ENCODE measurements around the gene AGO3. TPM values are rescaled to one million over a fixed set of nuclear protein-coding genes. Genes with fewer than 3 reads are reported as not detected.
"Not testable (repeated sequence)": the region's sequence is repeated elsewhere in the genome, so short reads cannot be mapped to it uniquely, and the experiment has no call there.

AGO3 gene
- polyA plus RNA-seq, 4 donors: 8.4 to 17.0 (median 13.3) TPM

DNA sequence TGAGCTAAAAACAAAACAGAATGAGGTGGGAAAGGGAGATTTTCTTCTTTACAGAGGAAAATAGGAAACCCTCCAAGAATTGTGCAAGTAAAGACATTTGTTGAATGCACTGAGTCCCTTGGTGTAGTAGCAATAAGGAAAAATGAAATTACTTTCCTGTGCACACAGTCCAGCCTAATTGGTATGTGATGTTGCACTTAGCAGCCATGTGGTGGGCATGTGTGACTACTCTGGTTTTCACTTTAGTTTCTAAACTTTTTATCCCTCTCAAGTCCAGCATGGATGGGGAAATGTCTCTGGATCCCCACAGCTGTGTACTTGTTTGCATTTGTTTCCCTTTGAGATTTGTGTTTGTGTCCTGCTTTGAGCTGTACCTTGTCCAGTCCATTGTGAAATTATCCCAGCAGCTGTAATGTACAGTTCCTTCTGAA lies 7.1 kb upstream of the AGO3 start:
- DNase-seq (ENCODE audit: low read depth in 4 of 4, low spot score in 2 of 4): no peak

DNA sequence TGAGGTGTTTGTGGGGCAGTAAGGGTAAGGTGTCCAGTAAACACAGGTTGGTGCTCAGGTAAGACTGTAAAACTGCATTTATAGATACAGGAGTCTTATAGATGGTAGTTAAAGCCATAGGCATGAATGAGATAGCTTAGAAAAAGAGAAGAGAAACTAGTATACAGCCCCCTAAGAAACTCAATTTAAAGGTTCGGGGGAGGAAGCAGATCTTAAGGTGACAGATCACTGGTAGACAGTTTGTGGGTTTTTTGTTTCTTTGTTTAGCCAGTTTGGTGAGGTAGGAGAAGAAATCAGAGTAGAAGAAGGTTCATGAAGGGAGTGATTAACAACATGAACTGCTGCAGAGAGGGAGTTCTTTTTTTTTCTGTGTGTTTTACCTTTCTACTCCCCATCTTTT lies 6.1 kb upstream of the AGO3 start:
- DNase-seq (ENCODE audit: low read depth in 4 of 4, low spot score in 2 of 4): no peak

DNA sequence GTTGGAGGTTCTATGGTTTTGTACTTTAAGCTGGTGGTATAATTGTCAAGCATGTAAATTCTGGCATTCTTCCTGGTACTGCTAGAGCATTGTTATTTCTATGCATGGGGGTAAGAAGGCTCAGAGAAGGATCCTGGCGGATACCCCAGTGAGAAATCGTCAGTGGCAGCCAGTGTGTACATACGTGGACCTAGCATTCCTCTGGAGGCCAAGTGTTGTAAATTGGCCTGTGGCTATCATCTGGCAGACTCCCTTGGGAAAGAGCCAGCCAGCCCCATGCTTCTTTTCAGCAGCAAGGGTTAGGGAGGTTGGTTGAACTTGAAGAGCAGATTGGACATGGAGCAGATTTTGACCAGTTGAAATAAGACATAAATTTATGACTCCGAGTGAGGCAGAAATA lies 5.2 kb upstream of the AGO3 start:
- DNase-seq (ENCODE audit: low read depth in 4 of 4, low spot score in 2 of 4): no peak

DNA sequence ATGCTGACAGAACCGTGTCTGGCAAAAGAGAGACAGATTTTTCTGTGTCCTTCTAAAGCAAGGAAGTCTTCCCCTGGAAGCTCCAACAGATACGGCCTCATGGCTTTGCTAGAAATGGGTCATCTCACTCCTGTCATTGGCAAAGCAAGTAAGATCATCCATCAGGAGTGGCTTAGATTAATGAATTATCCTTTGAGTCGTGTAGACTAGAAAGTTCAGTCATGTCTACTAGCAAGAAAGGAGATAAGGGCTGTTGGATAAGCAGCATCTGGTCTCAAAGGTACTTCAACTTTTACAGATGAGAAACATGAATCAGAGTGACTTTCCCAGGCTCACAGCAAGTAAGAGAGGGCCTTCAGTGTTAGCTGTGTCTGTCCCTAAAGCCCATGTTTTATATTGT lies 3.4 kb upstream of the AGO3 start:
- no peak for DNase-seq (ENCODE audit: low read depth in 4 of 4, low spot score in 2 of 4)

DNA sequence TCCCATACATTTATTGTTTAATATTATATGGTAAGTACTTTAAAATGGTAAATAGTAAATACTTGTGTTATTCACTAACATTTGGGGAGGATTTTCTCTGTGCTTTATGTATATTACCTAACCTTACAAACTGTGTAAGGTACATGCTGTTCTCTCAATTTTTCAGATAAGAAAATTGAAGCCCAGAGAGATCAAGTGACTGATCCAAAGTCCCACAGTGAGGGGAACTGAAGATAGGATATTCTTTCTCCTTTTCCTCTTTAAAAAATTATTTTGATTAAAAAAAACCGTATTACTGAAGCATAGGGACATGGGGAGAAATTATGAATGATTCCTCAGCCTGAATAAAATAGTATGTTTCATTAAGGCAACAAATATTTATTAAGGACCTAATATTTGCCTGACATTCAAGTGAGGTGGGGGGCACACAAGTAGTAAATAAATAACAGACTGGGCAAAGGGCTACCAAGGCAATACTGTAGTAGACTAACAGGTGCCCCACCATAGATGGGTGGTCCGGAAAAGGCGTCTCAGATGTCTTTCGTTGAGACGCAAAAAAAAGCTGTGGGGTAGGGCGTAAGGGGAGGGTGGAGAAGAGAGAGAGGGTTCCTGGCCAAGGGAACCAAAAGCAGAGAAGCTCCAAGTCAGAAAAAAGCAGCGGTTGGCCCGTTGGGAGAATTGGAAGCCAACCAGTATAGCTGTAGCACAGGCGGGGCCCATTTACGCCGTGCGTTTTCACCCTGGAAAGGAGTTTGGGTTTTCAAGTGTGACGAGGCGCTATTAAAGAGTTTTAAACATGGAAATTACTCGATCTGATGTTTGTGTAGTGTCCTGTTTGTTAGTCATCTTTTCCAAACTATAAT lies 944 bp upstream of the AGO3 start:
- DNase-seq (ENCODE audit: low read depth in 4 of 4, low spot score in 2 of 4): peak in 2 of 4 donors; percentile 24 to 48

DNA sequence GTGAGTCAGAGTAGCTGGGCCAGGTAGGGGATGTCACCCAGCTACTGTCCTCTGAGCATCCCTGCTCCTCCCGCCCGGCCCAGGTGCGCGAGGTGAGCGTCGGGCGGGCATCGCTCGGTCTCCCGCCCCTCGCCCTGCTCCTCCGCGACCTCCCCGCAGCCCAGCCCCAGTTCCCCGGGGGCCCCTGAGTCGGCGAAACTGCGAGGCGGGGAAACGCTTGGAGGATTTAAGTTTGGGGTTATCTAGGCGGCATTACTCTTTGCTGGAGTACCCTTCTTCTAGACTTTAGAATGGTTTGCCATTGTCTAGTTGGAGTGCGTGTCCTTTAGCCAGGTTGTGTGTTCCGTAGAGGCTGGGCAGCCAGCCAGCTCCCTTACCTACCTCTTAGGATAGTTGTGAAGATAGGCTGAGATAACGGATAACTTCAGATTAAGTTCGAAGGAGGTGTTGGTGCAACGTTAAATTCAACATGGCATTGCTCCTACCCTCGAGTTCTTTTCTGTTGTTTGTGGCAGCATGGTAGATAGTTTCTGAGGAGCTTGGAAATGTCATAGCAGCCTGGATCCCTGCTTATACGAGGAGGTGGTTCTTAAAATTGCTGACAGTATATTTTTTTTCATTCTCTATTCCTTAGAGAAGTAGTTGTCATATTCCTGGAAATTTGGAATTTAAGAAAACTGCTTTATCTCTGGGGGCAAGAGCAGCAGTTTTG lies 697 bp downstream of the AGO3 start:
- peak in 3 of 4 donors; percentile 14 to 45 (median 15) for DNase-seq (ENCODE audit: low read depth in 4 of 4, low spot score in 2 of 4)

DNA sequence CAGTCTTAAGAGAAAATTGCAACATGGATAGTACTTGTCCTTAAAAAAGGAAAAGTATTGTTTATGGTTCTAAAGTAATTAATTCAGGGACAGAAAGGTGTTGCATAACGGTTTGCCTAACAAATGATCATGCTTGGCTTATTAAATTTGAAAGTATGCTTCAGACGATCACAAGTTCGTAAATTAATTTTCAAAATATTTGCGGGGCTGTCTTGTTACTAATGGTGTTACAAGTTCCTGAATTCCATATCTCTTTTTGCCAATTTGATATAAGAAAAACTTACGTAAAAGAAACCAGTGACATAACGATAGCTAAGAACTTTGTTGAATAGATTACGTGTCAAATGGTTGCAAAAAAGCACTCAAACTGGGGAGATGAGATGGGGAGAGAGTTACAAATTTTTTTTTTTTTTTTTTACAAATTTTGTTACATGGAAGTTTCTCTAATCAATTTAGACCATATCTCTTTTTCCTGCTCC lies 1.3 kb downstream of the AGO3 start:
- DNase-seq (ENCODE audit: low read depth in 4 of 4, low spot score in 2 of 4): no peak

DNA sequence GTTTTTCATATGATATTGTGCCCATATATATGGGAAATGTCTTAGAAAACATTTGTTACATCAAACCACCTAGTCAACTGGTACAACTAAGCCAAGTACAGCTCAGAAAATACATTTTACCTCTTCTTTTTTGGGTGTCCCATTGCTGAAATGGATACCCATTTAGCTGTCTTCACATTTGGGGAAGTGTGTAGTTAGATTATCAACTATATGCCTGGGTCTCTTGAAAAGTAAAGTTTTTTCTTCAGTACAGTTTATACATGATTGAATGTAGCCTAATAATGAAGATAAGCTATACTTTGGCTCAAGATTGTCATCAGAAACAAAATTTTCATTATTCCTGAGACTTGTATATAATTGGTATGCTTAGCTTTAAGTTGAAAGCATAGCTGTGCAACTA lies 2.0 kb downstream of the AGO3 start:
- no peak for DNase-seq (ENCODE audit: low read depth in 4 of 4, low spot score in 2 of 4)

DNA sequence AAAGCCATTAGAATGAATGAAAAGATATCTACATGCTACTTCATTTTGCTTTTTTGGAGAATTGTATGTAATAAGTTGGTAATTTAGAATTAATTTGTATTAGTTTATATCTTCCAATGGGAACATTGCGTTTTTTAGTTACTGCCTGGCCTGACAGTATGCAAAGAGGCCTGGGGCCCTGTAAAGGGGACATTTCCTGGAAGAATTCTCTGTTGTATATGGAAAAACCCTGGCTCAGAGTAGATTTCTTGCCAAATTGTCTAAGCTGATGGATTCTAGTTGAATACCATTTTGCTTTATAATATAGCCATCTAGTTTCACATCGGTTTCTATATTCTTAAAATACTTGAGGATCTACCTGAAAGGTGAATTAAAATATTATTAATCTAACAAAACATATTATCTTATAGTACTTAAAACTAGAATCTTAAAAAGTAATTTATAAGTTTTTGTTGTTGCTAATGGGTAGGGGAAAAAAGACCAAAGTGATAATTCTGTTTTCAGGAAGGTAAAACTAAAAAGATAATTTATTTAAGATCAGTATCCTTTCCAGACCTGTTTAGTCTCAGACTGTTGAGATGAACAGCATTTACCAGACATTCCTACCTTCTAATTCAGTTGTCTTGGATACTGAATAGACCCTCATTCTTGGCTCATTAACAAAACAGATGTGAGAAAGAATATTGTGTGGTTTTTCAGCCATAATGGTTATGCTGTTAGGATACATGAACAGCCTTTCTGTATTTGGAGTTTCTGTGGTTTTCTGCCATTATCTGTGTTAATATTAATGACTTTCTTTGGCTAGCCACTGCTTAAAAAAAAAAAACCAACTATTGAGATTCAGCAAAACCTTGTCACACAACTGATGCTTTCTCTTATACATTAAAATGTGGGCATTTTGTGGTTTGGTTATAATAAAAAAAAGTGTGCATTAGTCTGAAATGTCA lies 4.8 kb downstream of the AGO3 start:
- peak; percentile 27 to 48 (median 34) for DNase-seq (ENCODE audit: low read depth in 4 of 4, low spot score in 2 of 4)

DNA sequence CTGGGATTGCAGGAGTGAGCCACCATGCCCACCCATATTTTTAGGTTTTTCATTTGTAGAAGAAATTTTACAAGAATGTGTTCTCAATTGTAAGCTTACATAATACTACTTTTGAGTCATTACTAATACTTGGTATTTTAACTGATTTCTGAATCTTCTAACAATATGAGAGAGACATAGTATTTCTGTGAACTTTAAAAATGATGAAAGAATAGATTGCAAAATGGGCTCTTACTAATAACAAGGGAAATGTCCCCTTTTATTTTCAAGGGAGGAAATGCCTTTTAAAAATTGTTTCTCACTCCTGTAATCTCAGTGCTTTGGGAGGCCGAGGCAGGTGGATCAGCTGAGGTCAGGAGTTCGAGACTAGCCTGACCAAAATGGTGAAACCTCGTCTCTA lies 5.9 kb downstream of the AGO3 start:
- DNase-seq (ENCODE audit: low read depth in 4 of 4, low spot score in 2 of 4): no peak

DNA sequence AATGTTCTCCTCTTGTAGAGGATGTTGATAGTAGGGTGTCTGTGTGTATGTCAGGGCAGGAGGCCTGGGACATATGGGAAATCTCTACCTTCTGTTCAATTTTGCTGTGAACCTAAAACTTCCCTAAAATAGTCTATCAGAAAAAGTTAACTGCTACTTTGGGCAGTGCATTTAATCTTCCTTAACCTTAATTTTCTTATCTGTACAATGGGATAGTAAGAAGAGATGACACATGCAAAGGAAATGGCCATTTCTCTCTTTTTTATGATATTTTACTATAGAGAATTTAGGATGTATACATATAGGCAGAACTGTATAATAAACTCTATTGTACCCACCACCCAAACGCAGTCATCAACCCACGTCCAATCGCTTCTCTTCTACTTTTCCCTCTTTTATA lies 8.6 kb downstream of the AGO3 start:
- DNase-seq (ENCODE audit: low read depth in 4 of 4, low spot score in 2 of 4): no peak

DNA sequence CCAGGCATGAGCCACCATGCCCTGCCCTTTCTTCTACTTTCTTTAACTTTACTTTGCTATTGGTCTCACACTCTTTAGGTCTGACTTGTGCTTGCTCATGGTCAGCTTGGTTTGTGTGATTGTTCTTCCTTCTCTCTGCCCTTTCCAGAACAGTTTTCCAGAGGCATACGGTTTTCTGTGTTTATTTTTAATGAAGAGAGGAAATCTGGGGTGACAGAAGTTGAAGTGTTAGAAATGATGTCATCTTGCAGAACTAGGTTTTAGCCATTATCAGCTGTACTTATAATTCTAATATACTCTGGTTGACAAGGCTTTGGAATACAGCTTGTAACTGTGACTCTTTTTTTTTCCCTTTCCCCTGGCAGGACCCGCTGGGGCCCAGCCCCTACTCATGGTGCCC lies 14.4 kb downstream of the AGO3 start:
- DNase-seq (ENCODE audit: low read depth in 4 of 4, low spot score in 2 of 4): no peak

DNA sequence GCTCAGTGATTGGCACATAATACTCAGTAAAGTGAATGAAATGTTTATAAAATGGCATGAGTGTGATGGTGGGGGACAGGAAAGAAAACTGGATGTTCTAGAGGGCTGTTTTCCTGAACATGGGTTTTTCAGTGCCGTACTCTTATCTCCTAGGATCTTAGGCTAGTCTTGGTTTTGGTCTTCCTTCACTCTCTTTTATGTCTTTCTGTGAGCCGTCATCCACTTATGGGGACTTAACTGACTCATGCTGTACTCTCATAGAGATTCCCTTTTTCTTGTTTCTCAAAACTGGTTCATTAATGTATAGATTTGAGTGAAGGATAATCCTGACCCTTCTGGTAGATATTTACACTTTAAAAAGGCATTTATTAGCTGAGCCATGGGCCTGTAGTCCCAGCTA lies 16.6 kb downstream of the AGO3 start:
- no peak for DNase-seq (ENCODE audit: low read depth in 4 of 4, low spot score in 2 of 4)

DNA sequence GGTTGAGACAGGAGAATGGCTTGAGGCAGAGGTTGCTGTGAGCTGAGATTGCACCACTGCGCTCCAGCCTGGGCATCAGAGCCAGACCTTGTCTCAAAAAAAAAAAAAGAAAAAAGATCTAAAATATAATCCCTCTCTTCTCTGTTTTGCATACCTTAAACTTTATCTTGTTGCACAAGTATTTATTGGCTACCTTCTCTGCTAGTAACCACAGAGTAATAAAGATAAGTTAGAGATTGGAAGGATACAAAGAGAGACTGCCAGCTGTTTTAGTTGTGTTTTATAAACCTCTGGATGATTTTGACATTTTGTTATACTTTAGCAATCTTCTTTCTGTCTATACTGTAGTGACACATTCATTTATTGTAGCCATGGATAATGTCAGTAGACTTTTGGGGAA lies 27.7 kb downstream of the AGO3 start:
- no peak for DNase-seq (ENCODE audit: low read depth in 4 of 4, low spot score in 2 of 4)

DNA sequence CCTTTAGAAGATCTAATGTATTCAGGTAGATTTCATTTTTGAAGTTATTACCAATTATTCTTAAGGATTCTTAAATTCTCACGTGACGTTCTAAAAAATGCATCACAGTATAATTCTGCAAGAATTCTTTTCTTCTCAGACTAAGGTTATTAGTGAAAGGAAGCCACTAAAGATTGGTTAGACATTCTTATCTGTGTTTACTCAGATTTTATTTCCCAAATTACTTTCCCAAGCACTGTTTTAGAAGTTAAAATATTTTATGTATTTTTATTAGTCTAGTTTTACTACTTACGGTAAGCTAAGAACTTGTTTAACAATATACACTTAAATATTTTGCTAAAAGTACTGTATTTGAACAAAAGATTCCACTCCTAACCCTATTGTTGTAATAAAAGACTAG lies 28.4 kb downstream of the AGO3 start:
- no peak for DNase-seq (ENCODE audit: low read depth in 4 of 4, low spot score in 2 of 4)

DNA sequence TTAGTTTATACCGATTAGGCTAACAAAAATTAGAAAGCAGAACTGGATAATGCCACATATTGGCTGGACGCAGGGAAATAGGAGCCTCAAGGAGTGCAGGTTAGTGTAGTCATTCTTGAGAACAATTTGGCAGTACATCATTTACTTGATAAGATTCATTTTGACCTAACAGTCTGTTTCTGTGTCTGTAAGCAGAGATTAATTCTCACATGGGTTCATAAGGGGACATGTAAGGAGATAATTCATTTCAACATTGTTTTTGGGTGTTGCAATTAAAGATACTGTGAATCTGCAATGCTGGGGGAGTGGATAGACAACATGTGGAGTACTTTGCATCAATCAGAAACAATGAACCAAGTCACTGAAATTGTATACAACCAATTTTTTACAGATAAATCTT lies 32.0 kb downstream of the AGO3 start:
- no peak for DNase-seq (ENCODE audit: low read depth in 4 of 4, low spot score in 2 of 4)

DNA sequence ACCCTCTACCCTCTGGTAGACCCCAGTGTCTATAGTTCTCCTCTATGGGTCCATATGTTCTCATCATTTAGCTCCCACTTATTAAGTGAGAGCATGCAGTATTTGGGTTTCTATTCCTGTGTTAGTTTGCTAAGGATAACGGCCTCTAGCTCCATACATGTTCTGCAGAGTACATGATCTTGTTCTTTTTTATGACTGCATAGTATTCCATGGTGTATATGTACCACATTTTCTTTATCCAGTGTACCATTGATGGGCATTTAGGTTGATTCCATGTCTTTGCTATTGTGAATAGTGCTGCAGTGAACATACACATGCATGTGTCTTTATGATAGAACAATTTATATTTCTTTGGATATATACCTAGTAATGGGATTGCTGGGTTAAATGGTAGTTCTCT lies 33.4 kb downstream of the AGO3 start:
- DNase-seq (ENCODE audit: low read depth in 4 of 4, low spot score in 2 of 4): not testable (repeated sequence)

DNA sequence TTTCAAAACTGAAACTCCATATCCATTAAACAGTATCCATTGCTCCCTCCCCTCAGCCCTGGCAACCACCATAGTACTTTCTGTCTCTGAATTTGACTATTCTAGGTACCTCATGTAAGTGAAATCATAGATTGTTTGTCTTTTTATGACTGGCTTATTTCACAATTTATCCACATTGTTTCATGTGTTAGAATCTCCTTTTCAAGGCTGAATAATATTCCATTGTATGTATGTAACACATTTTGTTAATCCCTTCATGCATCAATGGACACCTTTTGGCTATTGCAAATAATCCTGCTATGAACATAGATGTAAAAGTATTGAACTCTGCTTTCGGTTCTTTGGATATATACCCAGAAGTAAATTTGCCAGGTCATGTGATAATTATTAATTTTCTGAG lies 37.5 kb downstream of the AGO3 start:
- no peak for DNase-seq (ENCODE audit: low read depth in 4 of 4, low spot score in 2 of 4)

DNA sequence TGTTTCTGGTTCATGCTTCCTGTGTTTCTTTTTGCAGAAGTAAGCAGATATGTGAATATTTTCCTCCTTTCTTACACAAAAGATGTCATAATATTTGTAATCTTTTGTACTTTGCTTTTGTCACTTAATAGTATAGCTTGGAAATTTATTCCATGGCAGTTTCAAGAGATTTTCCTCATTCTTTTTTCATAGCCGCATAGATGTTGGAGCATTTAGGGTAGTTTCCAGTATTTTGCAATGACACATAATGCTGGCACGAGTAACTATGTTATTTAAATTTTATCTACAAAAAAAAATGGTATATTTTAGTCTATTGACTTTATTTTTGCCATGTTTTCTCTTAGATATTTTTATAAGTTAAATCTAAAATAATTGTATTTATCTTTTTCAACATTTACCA lies 40.7 kb downstream of the AGO3 start:
- no peak for DNase-seq (ENCODE audit: low read depth in 4 of 4, low spot score in 2 of 4)

DNA sequence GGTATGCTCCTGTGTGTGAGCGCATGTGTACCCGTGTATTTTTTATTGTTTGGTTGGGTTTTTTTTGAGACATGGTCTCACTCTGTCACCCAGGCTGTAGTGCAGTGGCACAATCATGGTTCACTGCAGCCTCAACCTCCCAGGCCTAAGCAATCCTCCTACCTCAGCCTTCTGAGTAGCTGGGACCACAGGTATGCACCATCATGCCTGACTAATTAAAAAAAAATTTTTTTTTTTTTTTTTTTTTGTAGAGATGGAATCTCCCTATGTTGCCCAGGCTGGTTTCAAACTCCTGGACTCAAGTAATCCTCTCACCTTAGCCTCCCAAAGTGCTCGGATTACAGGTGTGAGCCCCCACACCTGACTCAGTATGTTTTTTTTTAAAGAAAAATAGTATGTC lies 41.7 kb downstream of the AGO3 start:
- DNase-seq (ENCODE audit: low read depth in 4 of 4, low spot score in 2 of 4): not testable (repeated sequence)

DNA sequence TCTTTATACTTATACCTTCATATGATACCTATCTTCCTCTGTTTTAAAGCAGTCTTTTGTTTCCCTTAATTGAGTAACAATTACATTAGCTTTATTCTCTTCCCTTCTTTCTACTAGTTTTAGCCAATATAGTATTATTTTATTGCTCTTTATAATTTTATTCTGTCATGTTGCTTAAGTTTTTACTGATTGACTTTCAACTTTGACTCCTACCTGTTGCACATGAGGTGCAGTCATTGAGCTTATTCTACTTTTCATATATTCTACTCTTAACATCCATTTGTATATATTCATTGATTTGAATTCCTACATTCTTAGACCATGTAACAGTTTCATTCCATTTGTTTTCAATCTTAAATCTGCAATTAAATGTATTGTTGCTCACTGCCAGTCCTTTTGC lies 49.2 kb downstream of the AGO3 start:
- DNase-seq (ENCODE audit: low read depth in 4 of 4, low spot score in 2 of 4): no peak

Measured in left renal cortex interstitium (tissue), 4 donors.